Measurements from ENCODE around the gene TFEB.

Gene TFEB

DNA sequence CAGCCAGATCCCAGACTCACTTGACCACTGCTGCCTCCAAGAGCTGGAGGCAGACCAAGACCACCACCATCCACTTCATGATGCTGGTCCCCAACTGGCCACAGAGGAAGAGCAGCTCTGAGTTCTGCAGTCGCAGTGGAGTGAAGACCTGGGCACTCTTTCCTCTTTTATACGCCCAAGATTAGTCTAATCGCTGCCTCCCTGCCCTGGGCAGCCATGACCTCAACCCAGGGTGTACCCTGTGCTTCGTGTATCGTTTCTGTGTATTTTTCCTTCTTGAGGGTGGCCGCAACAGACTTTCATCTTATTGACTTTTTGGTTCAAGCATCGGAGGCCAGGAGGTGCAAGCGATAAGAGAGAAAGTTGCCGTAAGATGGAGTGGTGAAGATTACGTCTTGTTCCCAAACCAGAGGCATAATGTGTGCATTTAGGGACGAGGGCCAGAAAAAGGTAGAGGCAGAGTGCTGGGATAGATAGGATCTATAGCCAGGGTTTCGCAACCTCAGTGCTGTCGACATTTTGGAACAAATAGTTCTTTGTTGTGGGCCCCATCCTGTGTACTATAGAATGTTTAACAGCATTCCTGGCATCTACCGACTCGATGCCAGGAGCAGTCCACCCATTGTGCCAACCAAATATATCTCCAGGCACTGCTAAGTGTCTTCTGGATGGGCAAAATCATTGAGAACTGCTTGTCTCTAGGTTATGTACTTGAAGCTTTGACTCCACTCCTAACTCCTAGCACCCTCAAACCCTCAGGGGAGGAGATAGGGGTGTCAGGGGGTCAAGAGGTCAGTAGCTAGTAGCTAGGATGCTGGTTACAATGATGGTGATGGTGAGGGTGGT lies 12.1 kb upstream of the TFEB start, which contains the start of gene PGC:
PGC (minus strand) TSS at position 142 of the 846 bp plus-strand sequence; CDS start at position 79, 63 bp downstream.
- H3K27me3 ChIP-seq (ENCODE audit: control insufficient read depth, insufficient read depth, low read length): no peaks in the 10 kb centered on the region
- H3K36me3 ChIP-seq (ENCODE audit: control insufficient read depth, insufficient read depth, low read length): no peaks in the 10 kb centered on the region
- H3K4me1 ChIP-seq (ENCODE audit: control insufficient read depth, insufficient read depth, low read length): no peaks in the 10 kb centered on the region
- DNase-seq (ENCODE audit: low read depth, low spot score): no peak
- H3K4me3 ChIP-seq (ENCODE audit: low read length): no peak within 1 kb of the TSS
- no peaks in the 10 kb centered on the region for H3K9me3 ChIP-seq (ENCODE audit: control insufficient read depth, insufficient read depth, low read length)
- WGBS (ENCODE audit: insufficient coverage, insufficient read length): no CpG with 5 or more reads among the region's 15 CpGs
- H3K27ac ChIP-seq (ENCODE audit: low read length): no peak within 1 kb of the TSS

DNA sequence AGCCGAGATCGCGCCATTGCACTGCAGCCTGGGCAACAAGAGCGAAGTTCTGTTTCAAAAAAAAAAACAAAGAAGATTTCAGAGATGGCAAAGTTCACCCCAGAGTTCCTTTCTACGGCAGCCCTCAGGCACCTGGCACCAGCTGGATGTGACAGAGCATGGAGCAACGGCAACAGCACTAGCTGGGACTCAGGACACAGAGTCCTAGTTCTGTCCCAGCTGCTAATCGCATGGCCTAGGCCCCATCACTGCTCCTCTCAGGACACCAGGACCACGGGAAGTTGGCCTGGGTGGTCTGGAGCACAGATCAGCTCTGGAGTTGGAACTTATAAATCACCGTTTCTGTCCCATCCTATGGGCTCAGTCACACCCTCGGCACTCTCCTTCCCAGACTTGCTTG lies 10.7 kb upstream of the TFEB start:
- WGBS (ENCODE audit: insufficient coverage, insufficient read length): no CpG with 5 or more reads among the region's 10 CpGs
- Histone ChIP-seq H3K27me3 (ENCODE audit: control insufficient read depth, insufficient read depth, low read length) (no peaks in the 10 kb centered on the region), H3K4me3 (ENCODE audit: low read length) (no peak overlapping the region), H3K27ac (ENCODE audit: low read length) (no peak overlapping the region), H3K9me3 (ENCODE audit: control insufficient read depth, insufficient read depth, low read length) (no peaks in the 10 kb centered on the region), H3K36me3 (ENCODE audit: control insufficient read depth, insufficient read depth, low read length) (no peaks in the 10 kb centered on the region), H3K4me1 (ENCODE audit: control insufficient read depth, insufficient read depth, low read length) (no peaks in the 10 kb centered on the region)
- DNase-seq (ENCODE audit: low read depth, low spot score): no peak

DNA sequence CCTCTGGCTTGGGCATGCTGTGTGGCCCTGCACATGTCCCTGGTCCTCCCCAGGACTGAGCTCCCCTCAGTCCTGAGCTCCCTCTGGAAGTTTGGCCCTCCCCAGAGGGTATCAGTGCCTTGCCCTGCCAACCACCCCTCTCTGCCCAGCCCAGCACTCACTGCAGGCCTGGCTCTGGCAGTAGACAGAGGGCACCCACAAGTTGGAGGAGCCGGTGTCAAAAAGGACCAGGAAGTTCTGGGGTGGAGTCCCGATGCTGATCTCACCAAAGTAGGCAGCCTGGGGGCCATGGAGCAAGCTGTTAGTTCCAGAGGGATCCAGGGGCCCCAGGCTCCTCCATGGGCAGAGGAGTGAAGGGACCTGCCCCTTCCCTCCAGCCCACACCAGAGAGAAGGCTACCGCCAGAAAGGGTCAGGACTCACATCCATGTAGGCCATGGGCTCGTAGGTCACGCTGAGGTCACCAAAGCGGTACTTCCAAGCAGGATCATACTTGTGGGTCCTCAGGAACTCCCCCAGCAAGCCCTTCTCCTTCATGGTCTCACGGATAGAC lies 8.9 kb upstream of the TFEB start:
- Histone ChIP-seq H3K9me3 (ENCODE audit: control insufficient read depth, insufficient read depth, low read length) (no peaks in the 10 kb centered on the region), H3K4me3 (ENCODE audit: low read length) (no peak overlapping the region), H3K27ac (ENCODE audit: low read length) (no peak overlapping the region), H3K4me1 (ENCODE audit: control insufficient read depth, insufficient read depth, low read length) (no peaks in the 10 kb centered on the region), H3K36me3 (ENCODE audit: control insufficient read depth, insufficient read depth, low read length) (no peaks in the 10 kb centered on the region), H3K27me3 (ENCODE audit: control insufficient read depth, insufficient read depth, low read length) (no peaks in the 10 kb centered on the region)
- WGBS (ENCODE audit: insufficient coverage, insufficient read length): no CpG with 5 or more reads among the region's 7 CpGs
- no peak for DNase-seq (ENCODE audit: low read depth, low spot score)

DNA sequence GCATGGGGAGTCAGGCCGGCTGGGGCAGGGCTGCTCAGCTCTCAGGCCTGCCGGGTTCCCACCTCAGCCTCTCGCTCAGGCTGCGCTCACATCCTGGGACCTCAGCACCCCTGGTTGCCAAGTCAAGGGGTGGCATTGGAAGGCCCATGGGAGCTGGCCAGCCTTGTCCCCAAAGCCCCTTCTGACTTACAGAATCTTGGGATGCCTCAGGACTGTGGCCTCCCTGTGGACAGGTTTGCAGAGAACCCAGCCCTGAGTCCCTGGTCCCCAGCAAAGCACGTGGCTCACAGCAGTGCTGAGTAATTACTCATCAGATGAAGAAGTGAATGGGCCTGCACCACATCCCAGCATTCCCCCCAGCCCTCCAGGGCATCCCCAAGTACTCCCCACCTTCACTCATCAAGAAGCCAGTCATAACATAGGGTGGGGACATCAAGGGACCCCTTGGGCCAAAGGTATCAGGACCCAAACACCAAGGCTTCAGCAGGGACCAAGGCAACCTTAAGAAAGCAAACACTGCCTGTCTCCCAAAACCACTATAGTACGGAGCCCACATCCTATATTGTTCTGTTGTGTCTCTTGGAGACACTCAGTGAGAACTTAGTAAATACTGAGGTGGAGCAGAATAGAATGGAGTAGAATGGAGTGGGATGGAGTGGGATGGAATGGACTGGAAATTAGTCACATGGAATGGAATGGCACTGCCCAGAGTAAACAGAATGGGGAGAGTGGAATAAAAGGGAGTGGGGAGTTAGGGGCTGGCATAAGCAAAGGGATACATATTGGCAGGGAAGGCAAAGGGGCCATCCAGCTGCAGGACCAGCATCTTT lies 8.2 kb upstream of the TFEB start:
- no peak overlapping the region for H3K27ac ChIP-seq (ENCODE audit: low read length)
- WGBS (ENCODE audit: insufficient coverage, insufficient read length): no CpG with 5 or more reads among the region's 6 CpGs
- DNase-seq (ENCODE audit: low read depth, low spot score): no peak
- no peak overlapping the region for H3K4me3 ChIP-seq (ENCODE audit: low read length)
- no peaks in the 10 kb centered on the region for H3K27me3 ChIP-seq (ENCODE audit: control insufficient read depth, insufficient read depth, low read length)
- H3K4me1 ChIP-seq (ENCODE audit: control insufficient read depth, insufficient read depth, low read length): no peaks in the 10 kb centered on the region
- H3K36me3 ChIP-seq (ENCODE audit: control insufficient read depth, insufficient read depth, low read length): no peaks in the 10 kb centered on the region
- H3K9me3 ChIP-seq (ENCODE audit: control insufficient read depth, insufficient read depth, low read length): no peaks in the 10 kb centered on the region

DNA sequence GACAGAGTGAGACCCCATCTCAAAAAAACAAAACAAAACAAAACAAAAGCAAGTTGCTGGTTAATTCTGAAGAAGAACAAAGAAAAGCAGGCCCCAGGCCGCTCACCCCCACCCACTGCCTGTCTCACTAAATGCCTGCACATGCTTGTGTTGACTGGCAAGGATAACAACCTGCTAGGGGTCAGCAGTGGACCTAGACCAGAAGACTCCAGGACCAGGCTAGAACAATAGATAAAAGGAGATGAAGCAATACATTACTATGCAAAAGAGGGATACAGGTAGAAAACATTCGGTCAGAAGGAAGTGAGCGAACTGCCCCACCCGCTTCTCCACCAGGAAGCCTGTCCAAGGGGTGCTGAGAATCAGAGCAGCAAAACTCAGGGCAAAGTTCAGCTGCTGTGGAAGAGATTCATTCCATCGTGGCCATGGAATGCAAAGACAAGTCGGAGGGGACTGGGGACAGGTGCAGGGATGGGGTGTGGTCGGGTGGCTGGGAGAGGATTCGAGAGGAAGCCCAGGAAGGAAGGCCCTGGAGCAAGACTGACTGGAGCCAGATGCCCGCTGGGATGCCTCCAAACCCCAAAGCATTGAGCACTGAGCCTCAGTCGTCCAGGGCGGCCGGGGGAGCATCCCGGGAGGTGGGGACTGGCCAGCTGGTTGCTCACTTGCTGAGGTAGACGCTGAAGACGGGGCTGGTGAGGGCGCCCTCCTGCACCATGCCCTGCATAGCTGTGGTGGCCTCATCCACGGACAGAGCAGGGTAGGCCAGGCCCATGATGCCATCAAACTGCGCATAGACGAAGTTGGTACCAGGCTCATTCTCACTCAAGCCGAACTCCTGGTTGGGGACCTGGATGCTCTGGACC lies 6.5 kb upstream of the TFEB start:
- Histone ChIP-seq H3K36me3 (ENCODE audit: control insufficient read depth, insufficient read depth, low read length) (no peaks in the 10 kb centered on the region), H3K4me3 (ENCODE audit: low read length) (no peak overlapping the region), H3K9me3 (ENCODE audit: control insufficient read depth, insufficient read depth, low read length) (no peaks in the 10 kb centered on the region), H3K27ac (ENCODE audit: low read length) (no peak overlapping the region), H3K27me3 (ENCODE audit: control insufficient read depth, insufficient read depth, low read length) (no peaks in the 10 kb centered on the region), H3K4me1 (ENCODE audit: control insufficient read depth, insufficient read depth, low read length) (no peaks in the 10 kb centered on the region)
- WGBS (ENCODE audit: insufficient coverage, insufficient read length): no CpG with 5 or more reads among the region's 20 CpGs
- DNase-seq (ENCODE audit: low read depth, low spot score): no peak

DNA sequence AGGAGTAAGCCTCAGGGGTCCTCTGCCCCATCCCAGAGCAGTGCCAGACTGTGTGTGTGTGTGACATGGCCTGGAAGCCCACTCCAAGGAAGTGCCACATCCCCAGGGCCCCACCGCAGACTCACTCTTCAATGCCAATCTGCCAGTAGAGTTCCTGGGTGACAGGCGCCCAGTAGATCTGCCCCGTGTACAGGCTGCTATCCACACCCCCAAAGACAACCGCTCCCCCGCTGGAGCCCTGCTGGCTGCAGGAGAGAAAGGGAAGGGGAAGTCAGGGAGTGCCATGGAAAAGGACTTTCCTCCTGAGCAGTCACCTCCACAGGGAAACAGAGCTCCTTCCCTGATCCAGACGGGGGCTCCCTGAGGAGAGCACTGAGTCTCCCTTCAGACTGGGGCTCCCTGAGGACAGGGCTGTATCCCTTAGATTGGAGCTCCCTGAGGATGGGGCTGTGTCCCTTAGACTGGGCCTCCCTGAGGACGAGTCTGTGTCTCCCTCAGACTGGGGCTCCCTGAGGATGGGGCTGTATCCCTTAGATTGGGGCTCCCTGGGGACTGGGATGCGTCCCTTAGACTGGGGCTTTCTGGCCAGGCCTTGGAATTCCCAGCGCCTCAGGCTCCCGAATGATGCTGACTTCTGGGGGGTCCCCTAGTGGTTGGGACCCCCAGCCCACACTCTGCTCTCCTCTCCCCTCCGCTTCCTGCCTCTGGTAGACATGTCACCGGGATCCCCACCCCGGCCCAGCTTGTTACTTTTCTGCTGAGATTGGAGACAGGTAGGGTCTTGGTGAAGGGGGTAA lies 5.2 kb upstream of the TFEB start:
- DNase-seq (ENCODE audit: low read depth, low spot score): no peak
- H3K27me3 ChIP-seq (ENCODE audit: control insufficient read depth, insufficient read depth, low read length): no peaks in the 10 kb centered on the region
- no peaks in the 10 kb centered on the region for H3K9me3 ChIP-seq (ENCODE audit: control insufficient read depth, insufficient read depth, low read length)
- no peak overlapping the region for H3K27ac ChIP-seq (ENCODE audit: low read length)
- no peaks in the 10 kb centered on the region for H3K36me3 ChIP-seq (ENCODE audit: control insufficient read depth, insufficient read depth, low read length)
- WGBS (ENCODE audit: insufficient coverage, insufficient read length): no CpG with 5 or more reads among the region's 13 CpGs
- peaks cover 2% of the 10 kb centered on the region; the same call in 1 of the 2 replicates for H3K4me1 ChIP-seq (ENCODE audit: control insufficient read depth, insufficient read depth, low read length)
- no peak overlapping the region for H3K4me3 ChIP-seq (ENCODE audit: low read length)

DNA sequence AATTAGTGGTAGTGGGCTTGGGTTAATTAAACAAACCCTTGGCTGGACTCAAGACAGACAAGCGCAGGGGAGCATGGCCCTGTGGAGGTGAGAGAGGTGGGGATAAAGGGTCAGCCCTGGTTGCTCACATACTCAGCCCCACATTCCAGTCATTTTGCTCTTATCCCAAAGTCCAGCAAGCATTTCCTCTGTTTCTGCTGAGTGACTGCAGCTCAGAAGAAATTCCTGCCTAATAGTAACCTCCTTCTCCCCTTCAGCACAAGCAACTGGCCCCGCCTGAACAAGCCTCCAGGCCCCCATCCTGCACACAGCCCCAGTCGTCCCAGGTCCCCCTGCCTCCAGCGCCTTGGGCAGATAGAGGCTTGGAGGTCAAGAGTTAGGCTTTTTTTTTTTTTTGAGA lies 3.6 kb upstream of the TFEB start:
- DNase-seq (ENCODE audit: low read depth, low spot score): no peak
- no peak overlapping the region for H3K4me3 ChIP-seq (ENCODE audit: low read length)
- no peaks in the 10 kb centered on the region for H3K36me3 ChIP-seq (ENCODE audit: control insufficient read depth, insufficient read depth, low read length)
- no CpG with 5 or more reads among the region's 4 CpGs for WGBS (ENCODE audit: insufficient coverage, insufficient read length)
- H3K27me3 ChIP-seq (ENCODE audit: control insufficient read depth, insufficient read depth, low read length): no peaks in the 10 kb centered on the region
- peaks cover 2% of the 10 kb centered on the region; the same call in 1 of the 2 replicates for H3K4me1 ChIP-seq (ENCODE audit: control insufficient read depth, insufficient read depth, low read length)
- no peak overlapping the region for H3K27ac ChIP-seq (ENCODE audit: low read length)
- no peaks in the 10 kb centered on the region for H3K9me3 ChIP-seq (ENCODE audit: control insufficient read depth, insufficient read depth, low read length)

DNA sequence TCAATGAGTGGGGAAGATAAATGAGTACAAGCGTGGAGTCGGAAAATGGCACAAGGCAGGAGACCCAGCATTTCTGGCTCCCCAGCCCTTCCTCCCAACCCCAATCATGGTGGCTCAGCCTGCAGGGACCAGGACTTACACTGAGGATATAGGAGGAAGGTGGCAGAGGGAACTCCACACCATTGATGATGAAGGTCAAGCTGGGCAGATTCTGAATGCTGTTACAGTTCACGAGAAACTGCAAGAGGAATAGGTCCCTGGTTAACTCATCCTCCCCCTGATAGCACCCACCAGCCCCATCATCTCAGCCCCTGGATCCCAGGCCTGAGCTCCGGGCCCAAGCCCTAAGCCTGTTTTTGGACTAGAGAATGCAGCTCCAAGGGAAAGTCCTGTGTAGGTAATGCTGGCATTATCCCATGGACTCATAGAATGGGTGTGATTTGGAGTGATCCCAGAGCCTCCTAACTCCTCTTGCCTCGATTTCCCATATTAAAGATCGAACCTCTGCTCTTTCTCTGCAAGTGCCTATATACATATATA lies 2.3 kb upstream of the TFEB start:
- Histone ChIP-seq H3K27ac (ENCODE audit: low read length) (no peak overlapping the region), H3K36me3 (ENCODE audit: control insufficient read depth, insufficient read depth, low read length) (no peaks in the 10 kb centered on the region), H3K4me3 (ENCODE audit: low read length) (no peak overlapping the region), H3K9me3 (ENCODE audit: control insufficient read depth, insufficient read depth, low read length) (no peaks in the 10 kb centered on the region), H3K27me3 (ENCODE audit: control insufficient read depth, insufficient read depth, low read length) (no peaks in the 10 kb centered on the region), H3K4me1 (ENCODE audit: control insufficient read depth, insufficient read depth, low read length) (peaks cover 5% of the 10 kb centered on the region; the same call in 1 of the 2 replicates)
- no CpG with 5 or more reads among the region's 6 CpGs for WGBS (ENCODE audit: insufficient coverage, insufficient read length)
- no peak for DNase-seq (ENCODE audit: low read depth, low spot score)

DNA sequence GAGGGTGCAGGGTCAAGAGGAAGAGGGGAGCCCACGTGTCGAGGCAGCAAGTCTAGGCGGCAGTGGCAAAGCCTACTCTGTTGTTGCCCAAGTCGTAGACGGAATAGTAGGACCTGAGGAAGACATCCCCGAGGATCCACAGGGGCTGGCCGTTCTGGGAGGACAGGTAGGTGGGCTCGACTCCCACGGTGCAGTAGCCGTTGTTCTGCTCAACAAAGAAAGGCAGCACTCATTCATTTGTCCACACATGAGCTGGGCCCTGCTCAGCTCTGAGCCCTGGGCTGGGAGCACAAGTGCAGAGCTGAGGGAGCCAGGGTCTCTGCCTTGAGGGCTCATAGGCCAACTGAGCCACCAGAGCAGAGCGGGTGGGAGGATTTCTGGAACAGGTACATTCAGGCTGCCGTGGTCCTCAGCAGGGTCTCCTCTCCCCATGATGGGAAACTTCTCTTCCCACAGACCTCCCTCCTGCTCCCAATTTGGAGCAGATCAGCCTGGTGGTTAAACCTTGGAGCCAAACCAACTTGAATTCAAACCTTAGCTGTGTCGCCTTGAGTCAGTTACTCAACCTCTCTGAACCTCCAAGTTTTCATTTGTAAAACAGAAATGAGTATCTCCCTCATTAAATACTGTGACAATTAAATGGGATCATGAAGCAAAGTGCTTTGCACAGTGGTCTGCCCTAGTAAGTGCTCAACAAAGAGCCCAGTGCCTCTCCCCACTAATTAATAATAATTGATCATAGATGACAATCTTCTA lies 1.6 kb upstream of the TFEB start:
- no CpG with 5 or more reads among the region's 13 CpGs for WGBS (ENCODE audit: insufficient coverage, insufficient read length)

More for the DNA sequence above, 1.6 kb upstream of the TFEB start:
- peaks cover 7% of the 10 kb centered on the region; the same call in 1 of the 2 replicates for H3K4me1 ChIP-seq (ENCODE audit: control insufficient read depth, insufficient read depth, low read length)
- no peaks in the 10 kb centered on the region for H3K9me3 ChIP-seq (ENCODE audit: control insufficient read depth, insufficient read depth, low read length)
- H3K36me3 ChIP-seq (ENCODE audit: control insufficient read depth, insufficient read depth, low read length): no peaks in the 10 kb centered on the region
- DNase-seq (ENCODE audit: low read depth, low spot score): no peak
- H3K27me3 ChIP-seq (ENCODE audit: control insufficient read depth, insufficient read depth, low read length): no peaks in the 10 kb centered on the region
- H3K27ac ChIP-seq (ENCODE audit: low read length): no peak overlapping the region
- no peak overlapping the region for H3K4me3 ChIP-seq (ENCODE audit: low read length)
